Breast epithelium (tissue), 4 donors: ENCODE data around the gene LEAP2. TPM values are rescaled to one million over a fixed set of nuclear protein-coding genes. Genes with fewer than 3 reads are reported as not detected.
A peak's percentile ranks its signal among the peaks of the same experiment; 100 is the strongest.

Experiments used
- DNase-seq, 2 donors: peaks; one replicate each; pipeline ENCODE4 v3.0.0-alpha.2; 2019; ENCODE audit warnings: low spot score in 2 of 2
- H3K27ac ChIP-seq, 2 donors: fragments of 200-600 bp; sonication (generic) in 1 of 2; one replicate each; pipeline ENCODE4 v1.5.1; 2016 to 2019; ENCODE audit warnings: mild to moderate bottlenecking in 1 of 2
- H3K27me3 ChIP-seq, 2 donors: fragments of 200-600 bp; sonication (generic) in 1 of 2; one replicate each; pipeline versions ENCODE4 v1.5.1 to v1.6.0; 2017 to 2019; ENCODE audit warnings: control low read depth in 1 of 2, mild to moderate bottlenecking in 1 of 2
- H3K36me3 ChIP-seq: fragments of 200-600 bp; one replicate; pipeline ENCODE4 v1.5.1; 2019
- H3K4me1 ChIP-seq, 2 donors: fragments of 200-600 bp; sonication (generic); one replicate each; pipeline ENCODE4 v1.5.1; 2016 to 2019; ENCODE audit warnings: control low read depth in 1 of 2
- H3K4me3 ChIP-seq, 3 donors: fragments of 200-600 bp; sonication (generic); 1 replicate in 2 of 3; 2 replicates in 1 of 3; pipeline ENCODE4 v1.5.1; 2016 to 2019; ENCODE audit warnings: mild to moderate bottlenecking in 3 of 3, moderate library complexity in 2 of 3
- H3K9me3 ChIP-seq, 2 donors: fragments of 200-600 bp; sonication (generic) in 1 of 2; one replicate each; pipeline ENCODE4 v1.5.1; 2016 to 2019; ENCODE audit warnings: control low read depth in 1 of 2
- CTCF ChIP-seq, 3 donors: fragments of 450-650 bp; IDR thresholded peaks; one replicate each; pipeline ENCODE4 v1.5.1; 2016 to 2017; ENCODE audit warnings: antibody characterized with exemption in 3 of 3, mild to moderate bottlenecking in 3 of 3, moderate library complexity in 3 of 3
- POLR2A ChIP-seq: fragments of 450-650 bp; IDR thresholded peaks from one replicate; pipeline ENCODE4 v1.6.1; 2016; ENCODE audit warnings: antibody characterized with exemption, mild to moderate bottlenecking, moderate library complexity
- POLR2AphosphoS5 ChIP-seq, 3 donors: sonication (generic); formaldehyde crosslinking; IDR thresholded peaks; one replicate each; pipeline ENCODE4 v1.6.1; 2017; ENCODE audit warnings: antibody characterized with exemption in 3 of 3
- intact Hi-C: fragments of 100-400 bp; cut with DNase I; formaldehyde crosslinking; loops from one replicate; pipeline ENCODE4 v1.15.1; 2023; ENCODE audit warnings: low total_unique reads
- total RNA-seq, 3 donors: library from RNA; depleted of rRNA; stranded (reverse); fragments of >200 nt; gene quantifications; one replicate each; pipeline ENCODE4 v1.1.0, GENCODE V29; 2016

The LEAP2 gene
- total RNA-seq, 3 donors from 2014 or later = 0.80 to 4.1 (median 2.9) TPM

GRCh38 chr5:132877466-132877865, 4.0 kb downstream of the LEAP2 start:
- no peak for TF ChIP-seq POLR2A
- TF ChIP-seq CTCF (IDR thresholded peaks at IDR 0.05) = no peak
- no peak for TF ChIP-seq POLR2AphosphoS5 (IDR thresholded peaks at IDR 0.05)
- Histone ChIP-seq H3K36me3 (no peaks in the 10 kb centered on the region), H3K4me1 (no peaks in the 10 kb centered on the region), H3K4me3 (no peak overlapping the region), H3K27ac (no peak overlapping the region), H3K9me3 (no peaks in the 10 kb centered on the region), H3K27me3 (no peaks in the 10 kb centered on the region)
- no peak for DNase-seq
- intact Hi-C loops = no loop called here

GRCh38 chr5:132877938-132878337, 4.5 kb downstream of the LEAP2 start:
- H3K36me3 ChIP-seq = no peaks in the 10 kb centered on the region
- no peak for TF ChIP-seq POLR2A
- no peak for TF ChIP-seq CTCF (IDR thresholded peaks at IDR 0.05)
- no peak for TF ChIP-seq POLR2AphosphoS5 (IDR thresholded peaks at IDR 0.05)
- no peaks in the 10 kb centered on the region for H3K27me3 ChIP-seq
- no peak overlapping the region for H3K27ac ChIP-seq
- DNase-seq = no peak
- no peaks in the 10 kb centered on the region for H3K4me1 ChIP-seq
- intact Hi-C loops = no loop called here
- no peaks in the 10 kb centered on the region for H3K9me3 ChIP-seq
- H3K4me3 ChIP-seq = no peak overlapping the region

- no peaks in the 10 kb centered on the region for H3K4me1 ChIP-seq
- DNase-seq = peak in 1 of 2 donors; percentile 39
- no peaks in the 10 kb centered on the region for H3K9me3 ChIP-seq
- H3K36me3 ChIP-seq = peaks cover 6% of the 10 kb centered on the region
- no peak overlapping the region for H3K27ac ChIP-seq
- H3K4me3 ChIP-seq = no peak overlapping the region
- TF ChIP-seq POLR2A = no peak
- TF ChIP-seq POLR2AphosphoS5 (IDR thresholded peaks at IDR 0.05) = peak in 1 of 3 donors; percentile 52
- TF ChIP-seq CTCF (IDR thresholded peaks at IDR 0.05) = peak; percentile 49 to 67 (median 62)
- no peaks in the 10 kb centered on the region for H3K27me3 ChIP-seq
- intact Hi-C loops = loop anchor here (2.0 kb wide), 1 partner anchor 55 kb away; no protein-coding TSS in a partner anchor
Measured at GRCh38 chr5:132883261-132883834, 9.9 kb downstream of the LEAP2 start.

- intact Hi-C loops = no loop called here
- H3K36me3 ChIP-seq = peaks cover 6% of the 10 kb centered on the region
Measured at GRCh38 chr5:132884548-132884947, 11.1 kb downstream of the LEAP2 start.

More at GRCh38 chr5:132884548-132884947, 11.1 kb downstream of the LEAP2 start:
- H3K4me3 ChIP-seq = no peak overlapping the region
- no peaks in the 10 kb centered on the region for H3K9me3 ChIP-seq
- H3K27me3 ChIP-seq = no peaks in the 10 kb centered on the region
- DNase-seq = no peak
- H3K4me1 ChIP-seq = no peaks in the 10 kb centered on the region
- no peak overlapping the region for H3K27ac ChIP-seq
- TF ChIP-seq POLR2AphosphoS5 (IDR thresholded peaks at IDR 0.05) (no peak), CTCF (IDR thresholded peaks at IDR 0.05) (no peak), POLR2A (no peak)
